DOHH2 (cell line): ENCODE data around the gene PAM.

Experiments
- CTCF ChIP-seq: fragments of 200-600 bp; sonication (generic); IDR thresholded peaks from one replicate; pipeline ENCODE4 v1.5.1; 2014; ENCODE audit warnings: antibody characterized with exemption, mild to moderate bottlenecking, low read depth, low read length; ENCODE audit not compliant: poor library complexity, severe bottlenecking
- EZH2phosphoT487 ChIP-seq: fragments of 200-600 bp; sonication (generic); IDR thresholded peaks from 2 replicates; pipeline ENCODE4 v1.6.1; 2017; ENCODE audit warnings: borderline replicate concordance, mild to moderate bottlenecking, antibody characterized with exemption, low read length, moderate library complexity, mixed read lengths

- no peak for TF ChIP-seq CTCF
- no peak for TF ChIP-seq EZH2phosphoT487
Measured at GRCh38 chr5:102790748-102791147, 35.6 kb downstream of the PAM start.
